Astrocyte of the cerebellum (primary cell): ENCODE measurements around the gene AIF1.
A peak's percentile ranks its signal among the peaks of the same experiment; 100 is the strongest.

Experiments
- DNase-seq: peaks from one replicate; pipeline ENCODE4 v3.0.0-alpha.2; 2011; ENCODE audit warnings: low read depth
- H3K4me3 ChIP-seq: 2 replicates; pipeline ENCODE4 v1.5.1; 2011; ENCODE audit warnings: mild to moderate bottlenecking, low read depth, low read length, moderate library complexity
- in situ Hi-C: cut with HindIII; loops from 2 replicates; pipeline ENCODE4 v1.10.0; 2017; ENCODE audit warnings: low sequenced_read_pairs
- TF ChIP-seq, protein P1 (sequence below): IDR thresholded peaks from 2 replicates; pipeline ENCODE4 v1.5.1; 2012; ENCODE audit warnings: low read length, low read depth, moderate library complexity, mild to moderate bottlenecking; ENCODE audit errors: missing control alignments

AIF1 gene

DNA sequence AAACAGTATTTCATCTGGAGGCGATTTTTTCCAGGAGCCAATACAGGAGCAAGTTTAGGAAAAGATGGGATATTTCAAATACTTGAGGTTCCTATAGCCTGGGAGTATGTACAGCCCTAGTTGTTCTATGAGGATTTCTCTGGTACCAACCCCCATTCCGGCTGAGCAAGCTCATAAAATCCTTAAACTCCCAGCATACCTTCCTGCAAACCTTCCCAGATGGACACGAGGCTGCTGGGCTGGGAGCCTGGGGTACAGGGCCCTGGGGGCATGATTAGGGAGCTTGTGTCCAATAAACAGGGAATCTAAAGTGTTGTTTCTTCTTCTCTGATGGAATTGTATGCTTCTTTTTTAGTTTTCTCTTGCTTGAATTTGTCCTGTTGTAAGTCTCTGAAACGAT, 7.0 kb downstream of the AIF1 start:
- TF ChIP-seq, protein P1, sequence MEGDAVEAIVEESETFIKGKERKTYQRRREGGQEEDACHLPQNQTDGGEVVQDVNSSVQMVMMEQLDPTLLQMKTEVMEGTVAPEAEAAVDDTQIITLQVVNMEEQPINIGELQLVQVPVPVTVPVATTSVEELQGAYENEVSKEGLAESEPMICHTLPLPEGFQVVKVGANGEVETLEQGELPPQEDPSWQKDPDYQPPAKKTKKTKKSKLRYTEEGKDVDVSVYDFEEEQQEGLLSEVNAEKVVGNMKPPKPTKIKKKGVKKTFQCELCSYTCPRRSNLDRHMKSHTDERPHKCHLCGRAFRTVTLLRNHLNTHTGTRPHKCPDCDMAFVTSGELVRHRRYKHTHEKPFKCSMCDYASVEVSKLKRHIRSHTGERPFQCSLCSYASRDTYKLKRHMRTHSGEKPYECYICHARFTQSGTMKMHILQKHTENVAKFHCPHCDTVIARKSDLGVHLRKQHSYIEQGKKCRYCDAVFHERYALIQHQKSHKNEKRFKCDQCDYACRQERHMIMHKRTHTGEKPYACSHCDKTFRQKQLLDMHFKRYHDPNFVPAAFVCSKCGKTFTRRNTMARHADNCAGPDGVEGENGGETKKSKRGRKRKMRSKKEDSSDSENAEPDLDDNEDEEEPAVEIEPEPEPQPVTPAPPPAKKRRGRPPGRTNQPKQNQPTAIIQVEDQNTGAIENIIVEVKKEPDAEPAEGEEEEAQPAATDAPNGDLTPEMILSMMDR, result no peak
- no peak for DNase-seq

GRCh38 chr6:31622684-31623091, 7.7 kb downstream of the AIF1 start:
- TF ChIP-seq, protein P1, result no peak
- H3K4me3 ChIP-seq, result peak overlapping the region; percentile 96
- DNase-seq, result no peak
- in situ Hi-C loops, result no loop called here

More for the DNA sequence above, 7.0 kb downstream of the AIF1 start:
- in situ Hi-C loops, result no loop called here
- H3K4me3 ChIP-seq, result peak overlapping the region; percentile 96

- TF ChIP-seq, protein P1, result no peak
- DNase-seq, result no peak
- in situ Hi-C loops, result no loop called here
- H3K4me3 ChIP-seq, result no peak overlapping the region
Observed at GRCh38 chr6:31624070-31624469, 9.0 kb downstream of the AIF1 start.

DNA sequence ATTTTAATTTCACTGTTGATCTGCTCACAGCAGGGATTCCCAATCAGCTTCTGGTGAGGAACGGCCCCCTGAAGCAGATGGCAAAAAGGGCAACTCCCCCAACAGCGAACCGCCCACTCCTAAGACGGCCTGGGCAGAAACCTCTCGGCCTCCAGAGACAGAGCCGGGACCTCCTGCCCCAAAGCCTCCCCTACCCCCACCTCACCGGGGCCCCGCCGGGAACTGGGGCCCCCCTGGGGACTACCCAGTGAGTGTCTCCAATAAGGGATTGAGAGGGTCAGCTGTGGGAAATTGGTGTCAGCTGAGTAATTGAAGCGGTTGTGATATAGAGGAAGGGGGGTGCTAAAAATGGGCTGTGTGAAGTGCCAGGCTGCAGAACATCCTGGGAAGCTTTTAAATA, 11.9 kb downstream of the AIF1 start:
- in situ Hi-C loops, result no loop called here
- DNase-seq, result no peak
- TF ChIP-seq, protein P1, result no peak
- no peak overlapping the region for H3K4me3 ChIP-seq

GRCh38 chr6:31627690-31628287, 12.8 kb downstream of the AIF1 start:
- DNase-seq, result no peak
- in situ Hi-C loops, result no loop called here
- TF ChIP-seq, protein P1, result no peak
- no peak overlapping the region for H3K4me3 ChIP-seq

- in situ Hi-C loops, result no loop called here
Observed at GRCh38 chr6:31629014-31629413, 14.0 kb downstream of the AIF1 start.

More at GRCh38 chr6:31629014-31629413, 14.0 kb downstream of the AIF1 start:
- TF ChIP-seq, protein P1, result no peak
- DNase-seq, result no peak
- H3K4me3 ChIP-seq, result no peak overlapping the region
